ENCODE measurements around the gene BRD3.
"Not testable (repeated sequence)": the region's sequence is repeated elsewhere in the genome, so short reads cannot be mapped to it uniquely, and the experiment has no call there.

The BRD3 gene

DNA sequence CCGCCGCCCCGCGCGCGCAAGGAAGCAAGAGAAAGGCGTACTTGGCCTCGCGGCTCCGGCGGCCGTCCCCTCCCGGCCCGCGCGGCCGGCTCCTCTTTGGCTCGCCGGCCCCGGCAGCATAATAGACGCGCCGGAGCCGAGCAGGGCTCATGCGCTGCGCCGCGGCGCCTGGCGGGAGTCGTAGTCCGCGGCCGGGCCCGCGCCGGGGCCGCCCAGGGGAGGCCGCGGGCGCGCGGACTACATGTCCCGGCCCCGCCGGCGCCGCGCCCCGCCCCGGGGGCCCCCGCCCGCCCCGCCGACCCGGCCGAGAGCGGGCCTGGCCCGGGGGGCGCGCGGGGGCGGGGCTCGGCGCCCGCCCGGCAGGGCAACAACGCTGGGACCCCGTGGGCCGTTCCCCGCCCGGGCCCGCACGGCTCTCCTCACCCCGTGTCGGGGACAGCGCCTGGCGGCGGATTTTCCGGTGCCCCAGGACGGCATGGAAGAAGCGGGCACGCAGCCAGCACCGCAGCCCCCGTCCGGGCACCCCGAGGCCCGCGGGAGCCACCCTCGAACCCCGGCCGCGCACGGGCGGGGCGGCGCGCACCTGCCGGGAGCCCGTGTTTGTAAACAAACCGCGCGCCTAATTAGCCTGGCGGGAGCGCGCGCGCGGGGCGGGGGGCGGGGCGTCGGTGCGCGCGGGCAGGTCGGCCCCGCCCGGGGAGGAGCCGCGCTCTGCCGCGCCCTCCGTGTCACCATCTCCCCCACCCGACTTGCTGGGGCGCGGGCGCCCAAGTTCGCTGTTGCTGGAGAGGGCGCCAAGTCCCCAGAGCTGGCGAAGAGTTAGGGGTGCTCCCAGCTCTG, at the start of gene BRD3:
BRD3 (minus strand) TSS at position 123 of the 840 bp plus-strand sequence. CDS start 14,549 bp downstream, outside the sequence.
- peak; percentile 99 for DNase-seq (ENCODE audit: low spot score)

DNA sequence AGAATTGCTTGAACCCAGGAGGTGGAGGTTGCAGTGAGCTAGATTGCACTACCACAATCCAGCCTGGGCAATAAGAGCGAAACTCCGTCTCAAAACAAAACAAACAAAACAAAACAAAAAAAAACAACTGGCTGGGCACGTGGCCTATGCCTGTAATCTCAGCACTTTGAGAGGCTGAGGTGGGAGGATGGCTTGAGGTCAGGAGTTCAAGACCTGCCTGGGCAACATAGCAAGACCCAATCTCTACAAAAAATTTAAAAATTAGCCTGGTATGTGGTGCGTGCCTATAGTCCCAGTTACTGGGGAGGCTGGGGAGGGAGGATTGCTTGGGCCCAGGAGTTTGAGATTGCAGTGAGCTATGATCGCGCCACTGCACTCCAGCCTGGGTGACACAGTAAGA, 44.7 kb upstream of the BRD3 start:
- no peak for DNase-seq (ENCODE audit: low spot score)

DNA sequence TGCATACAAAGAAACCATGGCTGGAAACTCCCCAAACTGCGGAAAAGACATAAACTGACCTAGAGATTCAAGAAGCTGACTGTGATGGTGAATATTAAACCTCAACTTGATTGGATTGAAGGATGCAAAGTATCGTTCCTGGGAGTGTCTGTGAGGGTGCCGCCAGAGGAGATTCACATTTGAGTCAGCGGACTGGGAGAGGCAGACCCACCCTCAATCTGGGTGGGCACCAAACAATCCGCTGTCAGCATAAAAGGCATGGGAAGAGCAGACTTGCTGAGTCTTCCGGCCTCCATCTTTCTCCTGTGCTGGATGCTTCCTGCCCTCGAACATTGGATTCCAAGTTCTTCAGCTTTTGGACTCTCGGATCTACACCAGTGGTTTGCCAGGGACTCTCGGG, 43.2 kb upstream of the BRD3 start:
- no peak for DNase-seq (ENCODE audit: low spot score)

DNA sequence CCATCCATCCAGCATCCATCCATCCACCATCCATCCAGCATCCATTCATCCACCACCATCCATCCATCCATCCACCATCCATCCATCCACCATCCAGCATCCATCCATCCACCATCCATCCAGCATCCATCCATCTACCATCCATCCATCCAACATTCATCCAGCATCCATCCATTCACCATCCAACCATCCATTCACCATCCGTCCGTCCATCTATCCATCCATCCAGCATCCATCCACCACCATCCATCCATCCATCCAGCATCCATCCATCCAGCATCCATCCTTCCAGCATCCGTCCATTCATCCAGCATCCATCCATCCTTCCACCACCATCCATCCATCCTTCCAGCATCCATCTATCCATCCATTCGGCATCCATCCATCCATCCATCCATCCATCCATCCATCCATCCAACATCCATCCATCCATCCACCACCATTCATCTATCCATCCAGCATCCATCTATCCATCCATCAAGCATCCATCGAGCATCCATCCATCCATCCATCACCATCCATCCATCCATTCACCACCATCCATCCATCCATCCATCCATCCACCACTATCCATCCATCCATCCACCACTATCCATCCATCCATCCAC, 35.7 kb upstream of the BRD3 start:
- DNase-seq (ENCODE audit: low spot score) = no peak

DNA sequence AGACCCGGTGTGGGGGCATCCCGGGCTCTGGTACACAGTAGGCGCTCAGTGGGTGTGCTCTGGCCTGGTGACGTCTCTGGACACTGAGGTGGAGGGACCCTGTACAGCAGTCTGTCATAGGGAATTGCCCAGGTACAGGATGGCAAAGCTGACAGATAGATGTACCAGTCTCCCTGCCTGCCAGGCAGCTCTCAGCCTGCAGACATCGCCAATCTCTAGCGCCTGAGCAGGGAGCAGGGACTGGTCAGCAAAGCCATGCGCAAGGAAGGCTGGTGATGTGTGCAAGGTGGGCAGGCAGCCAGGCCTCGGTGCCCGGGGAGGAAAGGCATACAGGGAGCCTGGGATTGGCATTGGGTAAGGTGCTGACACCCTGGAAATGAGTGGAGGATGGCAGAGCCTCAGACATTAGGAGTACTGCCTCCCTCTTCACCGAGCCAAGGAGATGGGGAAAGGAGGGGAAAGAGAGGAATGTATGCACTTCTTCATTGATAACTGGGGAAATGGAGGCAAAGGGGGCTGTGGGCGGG, 33.9 kb upstream of the BRD3 start:
- DNase-seq (ENCODE audit: low spot score) = no peak

GRCh38 chr9:134101133-134101532, 33.3 kb upstream of the BRD3 start:
- DNase-seq (ENCODE audit: low spot score) = not testable (repeated sequence)

GRCh38 chr9:134100040-134100439, 32.2 kb upstream of the BRD3 start:
- no peak for DNase-seq (ENCODE audit: low spot score)

DNA sequence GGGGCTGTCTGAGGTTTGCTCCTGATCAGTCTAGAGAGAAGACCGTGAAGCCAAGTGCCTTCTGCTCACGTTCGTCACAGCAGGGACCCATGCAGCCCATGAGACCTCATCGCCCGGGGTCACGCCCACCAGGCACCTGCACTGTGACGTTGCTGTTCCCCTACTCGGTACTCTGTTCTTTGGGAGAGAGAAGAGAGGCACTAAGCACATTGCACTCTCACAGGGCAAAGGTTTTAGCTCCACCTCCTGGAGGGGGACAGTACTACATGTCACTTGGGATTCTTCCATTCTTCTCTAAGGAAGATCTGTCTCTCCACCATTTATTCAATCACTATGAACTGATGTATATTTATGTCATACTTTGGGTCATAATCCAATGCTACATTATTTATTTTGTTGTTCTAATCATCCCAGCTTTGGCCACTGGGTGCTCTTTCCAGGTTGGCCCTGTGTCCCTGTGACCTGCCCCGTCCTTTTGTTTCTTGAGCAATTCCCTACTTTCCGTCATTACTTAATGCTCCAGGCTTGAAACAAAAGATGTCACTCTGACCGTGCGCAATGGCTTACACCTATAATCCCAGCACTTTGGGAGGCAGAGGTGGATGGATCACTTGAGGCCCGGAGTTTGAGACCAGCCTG, 31.4 kb upstream of the BRD3 start:
- DNase-seq (ENCODE audit: low spot score) = peak; percentile 67

- DNase-seq (ENCODE audit: low spot score) = no peak
These were observed 22.1 kb upstream of the BRD3 start for GRCh38 chr9:134089972-134090371.

- no peak for DNase-seq (ENCODE audit: low spot score)
These were observed 20.4 kb upstream of the BRD3 start for GRCh38 chr9:134088063-134088725.

DNA sequence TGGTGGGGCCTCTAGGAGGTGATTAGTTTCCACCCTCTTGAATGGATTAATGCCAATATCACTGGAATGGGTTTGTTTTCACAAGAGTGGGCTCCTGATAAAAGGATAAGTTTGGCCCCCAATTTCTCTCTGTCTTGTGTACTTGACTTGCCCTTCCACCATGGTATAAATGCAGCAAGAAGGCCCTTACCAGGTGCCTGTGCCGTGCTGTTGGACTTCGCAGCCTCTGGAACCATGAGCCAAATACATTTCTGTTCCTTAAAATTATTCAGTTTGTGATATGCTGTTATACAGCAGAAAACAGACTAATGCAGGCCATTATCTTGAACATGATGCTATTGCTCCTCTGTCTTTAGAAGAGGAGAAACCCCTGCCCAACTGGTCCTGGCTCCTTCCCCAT, 17.8 kb upstream of the BRD3 start:
- no peak for DNase-seq (ENCODE audit: low spot score)

DNA sequence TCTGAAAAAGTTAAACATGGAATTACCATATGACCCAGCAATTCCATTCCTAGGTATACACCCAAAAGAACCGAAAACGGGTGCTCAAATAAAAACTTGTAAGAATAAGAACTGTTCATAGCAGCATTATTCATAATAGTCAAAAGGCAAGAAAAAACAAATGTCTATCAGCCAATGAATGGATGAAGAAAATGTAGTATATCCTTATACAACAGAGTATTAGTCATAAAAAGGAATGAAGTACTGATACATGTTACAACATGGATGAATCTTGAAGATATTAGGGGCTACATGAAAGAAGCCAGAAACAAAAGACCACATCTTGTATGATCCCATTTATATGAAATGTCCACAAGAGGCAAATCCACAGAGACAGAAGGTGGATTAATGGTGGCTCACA, 15.6 kb upstream of the BRD3 start:
- DNase-seq (ENCODE audit: low spot score) = no peak

GRCh38 chr9:134076644-134077043, 8.8 kb upstream of the BRD3 start:
- DNase-seq (ENCODE audit: low spot score) = no peak

DNA sequence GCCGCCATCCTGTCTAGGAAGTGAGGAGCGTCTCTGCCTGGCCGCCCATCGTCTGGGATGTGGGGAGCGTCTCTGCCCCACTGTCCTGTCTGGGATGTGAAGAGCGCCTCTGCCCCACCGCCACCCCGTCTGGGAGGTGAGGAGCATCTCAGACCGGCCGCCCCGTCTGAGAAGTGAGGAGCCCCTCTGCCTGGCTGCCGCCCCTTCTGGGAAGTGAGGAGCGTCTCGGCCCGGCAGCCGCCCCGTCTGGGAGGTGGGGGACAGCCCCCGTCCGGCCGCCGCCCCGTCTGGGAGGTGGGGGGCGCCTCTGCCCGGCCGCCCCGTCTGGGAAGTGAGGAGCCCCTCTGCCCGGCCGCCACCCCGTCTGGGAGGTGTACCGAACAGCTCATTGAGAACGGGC, 7.9 kb upstream of the BRD3 start:
- DNase-seq (ENCODE audit: low spot score) = not testable (repeated sequence)

DNA sequence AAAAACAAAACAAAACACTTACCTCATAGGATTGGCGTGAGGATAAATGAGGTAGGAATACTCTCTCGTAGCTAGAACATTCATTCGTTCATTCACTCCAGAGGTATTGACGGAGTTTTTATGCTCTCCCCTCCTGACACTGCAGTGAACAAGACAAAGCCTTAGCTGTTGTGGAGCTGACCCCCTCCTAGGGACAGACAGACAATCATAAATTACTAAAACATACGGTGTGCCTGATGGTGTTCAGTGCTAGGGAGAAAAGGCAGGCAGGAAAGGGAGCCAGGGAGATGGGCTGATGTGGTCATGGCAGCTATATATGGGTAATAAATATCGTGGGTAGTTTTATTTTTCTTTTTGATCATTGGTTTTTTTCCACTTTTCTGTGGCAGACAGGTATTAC, 5.7 kb upstream of the BRD3 start:
- DNase-seq (ENCODE audit: low spot score) = no peak

DNA sequence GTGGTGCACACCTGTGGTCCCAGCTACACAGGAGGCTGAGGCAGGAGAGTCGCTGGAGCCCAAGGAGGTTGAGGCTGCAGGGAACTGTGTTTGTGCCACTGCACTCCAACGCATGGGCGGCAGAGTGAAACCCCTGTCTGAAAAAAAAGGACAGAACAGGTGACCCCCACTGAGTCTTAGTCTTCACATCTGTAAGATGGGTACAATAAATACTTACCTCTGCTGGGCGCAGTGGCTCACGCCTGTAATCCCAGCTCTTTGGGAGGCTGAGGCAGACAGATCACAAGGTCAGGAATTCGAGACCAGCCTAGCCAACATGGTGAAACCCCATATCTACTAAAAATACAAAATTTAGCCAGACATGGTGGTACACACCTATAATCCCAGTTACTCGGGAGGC, 4.9 kb upstream of the BRD3 start:
- DNase-seq (ENCODE audit: low spot score) = not testable (repeated sequence)

GRCh38 chr9:134071149-134071548, 3.3 kb upstream of the BRD3 start:
- DNase-seq (ENCODE audit: low spot score) = no peak

- DNase-seq (ENCODE audit: low spot score) = no peak
These were observed 1.9 kb upstream of the BRD3 start for GRCh38 chr9:134069480-134070399.

- DNase-seq (ENCODE audit: low spot score) = no peak
These were observed 1.1 kb upstream of the BRD3 start for GRCh38 chr9:134068744-134069479.
